ENCODE results near the gene PSMB7. TPM values are rescaled to one million over a fixed set of nuclear protein-coding genes. Genes with fewer than 3 reads are reported as not detected.
A peak's percentile ranks its signal among the peaks of the same experiment; 100 is the strongest.

Gene PSMB7
- 100 to 1,000 TPM; 157 to 206 (median 162) TPM for total RNA-seq

DNA sequence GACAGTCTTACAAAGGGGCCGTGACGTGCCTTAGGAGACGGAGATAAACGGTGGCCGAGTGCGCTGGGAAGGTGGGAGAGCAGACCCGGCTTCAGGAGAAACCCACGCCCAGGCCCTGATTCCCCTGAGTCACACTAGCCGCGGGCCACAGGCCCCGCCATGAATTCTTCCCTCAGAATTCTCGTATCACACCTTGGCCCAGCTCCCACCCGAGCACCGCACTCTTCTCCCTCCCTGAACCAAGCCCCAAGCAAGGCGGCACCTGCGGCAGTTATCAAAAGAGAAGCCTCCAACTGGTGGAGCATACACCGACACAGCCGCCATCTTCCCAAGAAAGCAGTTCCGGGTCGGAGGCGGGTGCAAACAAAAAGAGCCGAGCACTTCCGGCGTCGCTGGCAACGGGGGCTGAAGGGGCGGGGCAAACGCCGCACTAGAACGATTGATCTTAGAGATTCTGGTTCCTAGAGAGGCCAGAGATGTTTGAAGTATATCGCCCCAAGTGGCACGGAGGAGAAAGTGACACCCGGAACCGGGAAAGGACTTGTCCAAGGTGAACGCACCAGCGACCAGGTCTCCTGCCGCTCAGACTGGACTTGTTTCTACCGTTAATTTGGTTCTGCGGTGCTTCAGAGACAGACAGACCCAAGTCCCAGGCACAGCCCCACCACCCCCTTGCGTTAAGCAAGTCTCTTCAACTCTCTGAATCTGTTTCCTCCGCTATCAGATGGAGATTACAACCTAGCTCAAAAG, at the start of gene PSMB7:
Gene PSMB7 (minus strand): TSS at position 341 of the 750 bp plus-strand sequence. CDS start 17 bp downstream, at position 324.
- Histone ChIP-seq H3K4me3 (peak within 1 kb of the TSS; percentile 85 to 94 (median 86)), H3K4me1 (peaks cover 0 to 7% of the 10 kb centered on the region in 2 donors), H3K36me3 (peaks cover 12% of the 10 kb centered on the region), H3K9me3 (no peaks in the 10 kb centered on the region), H3K27me3 (no peaks in the 10 kb centered on the region), H3K27ac (peak within 1 kb of the TSS; percentile 71 to 75)
- intact Hi-C loops (cut with DNase I; ENCODE audit: low total_unique reads) = no loop called here
- TF ChIP-seq POLR2A (IDR thresholded peaks at IDR 0.05) = peak; percentile 48
- TF ChIP-seq, protein P1, sequence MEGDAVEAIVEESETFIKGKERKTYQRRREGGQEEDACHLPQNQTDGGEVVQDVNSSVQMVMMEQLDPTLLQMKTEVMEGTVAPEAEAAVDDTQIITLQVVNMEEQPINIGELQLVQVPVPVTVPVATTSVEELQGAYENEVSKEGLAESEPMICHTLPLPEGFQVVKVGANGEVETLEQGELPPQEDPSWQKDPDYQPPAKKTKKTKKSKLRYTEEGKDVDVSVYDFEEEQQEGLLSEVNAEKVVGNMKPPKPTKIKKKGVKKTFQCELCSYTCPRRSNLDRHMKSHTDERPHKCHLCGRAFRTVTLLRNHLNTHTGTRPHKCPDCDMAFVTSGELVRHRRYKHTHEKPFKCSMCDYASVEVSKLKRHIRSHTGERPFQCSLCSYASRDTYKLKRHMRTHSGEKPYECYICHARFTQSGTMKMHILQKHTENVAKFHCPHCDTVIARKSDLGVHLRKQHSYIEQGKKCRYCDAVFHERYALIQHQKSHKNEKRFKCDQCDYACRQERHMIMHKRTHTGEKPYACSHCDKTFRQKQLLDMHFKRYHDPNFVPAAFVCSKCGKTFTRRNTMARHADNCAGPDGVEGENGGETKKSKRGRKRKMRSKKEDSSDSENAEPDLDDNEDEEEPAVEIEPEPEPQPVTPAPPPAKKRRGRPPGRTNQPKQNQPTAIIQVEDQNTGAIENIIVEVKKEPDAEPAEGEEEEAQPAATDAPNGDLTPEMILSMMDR (IDR thresholded peaks at IDR 0.05) = peak; percentile 52 to 81 (median 81)
- peak; percentile 72 to 94 (median 79) for TF ChIP-seq POLR2AphosphoS5 (IDR thresholded peaks at IDR 0.05)
- DNase-seq (ENCODE audit: low spot score in 2 of 2) = peak; percentile 94 to 95

GRCh38 chr9:124462739-124463138, 47.5 kb upstream of the PSMB7 start:
- Histone ChIP-seq H3K27ac (no peak overlapping the region), H3K27me3 (no peaks in the 10 kb centered on the region), H3K36me3 (no peaks in the 10 kb centered on the region), H3K9me3 (peaks cover 0 to 6% of the 10 kb centered on the region in 2 donors), H3K4me3 (no peak overlapping the region), H3K4me1 (no peaks in the 10 kb centered on the region)
- intact Hi-C loops (cut with DNase I; ENCODE audit: low total_unique reads) = no loop called here
- no peak for DNase-seq (ENCODE audit: low spot score in 2 of 2)
- no peak for TF ChIP-seq POLR2AphosphoS5 (IDR thresholded peaks at IDR 0.05)
- TF ChIP-seq, protein P1 (IDR thresholded peaks at IDR 0.05) = no peak
- TF ChIP-seq POLR2A (IDR thresholded peaks at IDR 0.05) = no peak

- H3K27ac ChIP-seq = no peak overlapping the region
- no peaks in the 10 kb centered on the region for H3K36me3 ChIP-seq
- H3K27me3 ChIP-seq = peaks cover 0 to 11% of the 10 kb centered on the region in 2 donors
- intact Hi-C loops (cut with DNase I; ENCODE audit: low total_unique reads) = no loop called here
- H3K9me3 ChIP-seq = peaks cover 0 to 5% of the 10 kb centered on the region in 2 donors
- no peak overlapping the region for H3K4me3 ChIP-seq
- TF ChIP-seq, protein P1 (IDR thresholded peaks at IDR 0.05) = no peak
- TF ChIP-seq POLR2A (IDR thresholded peaks at IDR 0.05) (no peak), POLR2AphosphoS5 (IDR thresholded peaks at IDR 0.05) (no peak)
- H3K4me1 ChIP-seq = no peaks in the 10 kb centered on the region
- DNase-seq (ENCODE audit: low spot score in 2 of 2) = no peak
These were observed 43.2 kb upstream of the PSMB7 start for GRCh38 chr9:124458441-124458840.

GRCh38 chr9:124457887-124458431, 42.7 kb upstream of the PSMB7 start:
- TF ChIP-seq POLR2AphosphoS5 (IDR thresholded peaks at IDR 0.05) = no peak
- no peak for TF ChIP-seq POLR2A (IDR thresholded peaks at IDR 0.05)
- TF ChIP-seq, protein P1 (IDR thresholded peaks at IDR 0.05) = no peak
- Histone ChIP-seq H3K9me3 (peaks cover 0 to under 1% of the 10 kb centered on the region in 2 donors), H3K4me3 (no peak overlapping the region), H3K4me1 (no peaks in the 10 kb centered on the region), H3K27me3 (peaks cover 0 to 16% of the 10 kb centered on the region in 2 donors), H3K36me3 (no peaks in the 10 kb centered on the region), H3K27ac (no peak overlapping the region)
- intact Hi-C loops (cut with DNase I; ENCODE audit: low total_unique reads) = no loop called here
- no peak for DNase-seq (ENCODE audit: low spot score in 2 of 2)
